ENCODE measurements around the gene PEA15. TPM values are rescaled to one million over a fixed set of nuclear protein-coding genes. Genes with fewer than 3 reads are reported as not detected.

The PEA15 gene
- total RNA-seq, 1 experiment from 2014 or later: 153 TPM

- no peak for DNase-seq
- no peak overlapping the region for H3K4me3 Mint-ChIP-seq (ENCODE audit: low read depth, unreplicated experiment)
- CTCF ChIA-PET: interaction anchor here (2.1 to 3.3 kb wide), 3 partner anchors 27 to 99 kb away, joined by 46 to 92 read pairs (median 54); no protein-coding TSS in a partner anchor
Observed at GRCh38 chr1:160192234-160192633, 12.9 kb upstream of the PEA15 start.

GRCh38 chr1:160193091-160193819 is 11.9 kb upstream of the PEA15 start:
- BruUV-seq (replicated peaks): no TSS peak
- peaks cover 17% of the 10 kb centered on the region for H3K27me3 Mint-ChIP-seq (ENCODE audit: unreplicated experiment)

More at GRCh38 chr1:160192234-160192633, 12.9 kb upstream of the PEA15 start:
- no peaks in the 10 kb centered on the region for H3K36me3 Mint-ChIP-seq (ENCODE audit: insufficient read depth, unreplicated experiment)
- H3K9me3 Mint-ChIP-seq (ENCODE audit: low read depth, unreplicated experiment): no peaks in the 10 kb centered on the region
- no peak for TF ChIP-seq CTCF (IDR thresholded peaks at IDR 0.05; ENCODE audit: unreplicated experiment)
- no peaks in the 10 kb centered on the region for H3K4me1 Mint-ChIP-seq (ENCODE audit: low read depth, unreplicated experiment)
- intact Hi-C loops (cut with micrococcal nuclease; ENCODE audit: unreplicated experiment): loop anchor here (2.0 kb wide), 1 partner anchor 185 kb away; no protein-coding TSS in a partner anchor
- no peak overlapping the region for H3K27ac Mint-ChIP-seq (ENCODE audit: unreplicated experiment)
- BruUV-seq (replicated peaks): no TSS peak
- peaks cover 28% of the 10 kb centered on the region for H3K27me3 Mint-ChIP-seq (ENCODE audit: unreplicated experiment)

GRCh38 chr1:160193832-160194736 is 11.1 kb upstream of the PEA15 start:
- TF ChIP-seq CTCF (IDR thresholded peaks at IDR 0.05; ENCODE audit: unreplicated experiment): no peak
- intact Hi-C loops (cut with micrococcal nuclease; ENCODE audit: unreplicated experiment): loop anchor here (1.0 to 2.0 kb wide), 5 partner anchors 25 to 222 kb away; no protein-coding TSS in a partner anchor
- Mint-ChIP-seq H3K9me3 (ENCODE audit: low read depth, unreplicated experiment) (no peaks in the 10 kb centered on the region), H3K27me3 (ENCODE audit: unreplicated experiment) (peaks cover 9% of the 10 kb centered on the region), H3K27ac (ENCODE audit: unreplicated experiment) (no peak overlapping the region), H3K4me1 (ENCODE audit: low read depth, unreplicated experiment) (no peaks in the 10 kb centered on the region), H3K4me3 (ENCODE audit: low read depth, unreplicated experiment) (no peak overlapping the region), H3K36me3 (ENCODE audit: insufficient read depth, unreplicated experiment) (no peaks in the 10 kb centered on the region)
- no peak for DNase-seq
- BruUV-seq (replicated peaks): no TSS peak
- CTCF ChIA-PET: interaction anchor here (0.5 to 3.3 kb wide), 24 partner anchors 7 to 182 kb away, joined by 3 to 92 read pairs (median 4); partner anchors contain the start of genes DCAF8 and PIGM

More at GRCh38 chr1:160193091-160193819, 11.9 kb upstream of the PEA15 start:
- intact Hi-C loops (cut with micrococcal nuclease; ENCODE audit: unreplicated experiment): loop anchor here (1.0 to 2.0 kb wide), 5 partner anchors 26 to 223 kb away; no protein-coding TSS in a partner anchor
- no peak overlapping the region for H3K27ac Mint-ChIP-seq (ENCODE audit: unreplicated experiment)
- CTCF ChIA-PET: interaction anchor here (0.5 to 3.3 kb wide), 24 partner anchors 8 to 183 kb away, joined by 3 to 92 read pairs (median 4); partner anchors contain the start of genes DCAF8 and PIGM
- H3K36me3 Mint-ChIP-seq (ENCODE audit: insufficient read depth, unreplicated experiment): no peaks in the 10 kb centered on the region
- H3K4me3 Mint-ChIP-seq (ENCODE audit: low read depth, unreplicated experiment): no peak overlapping the region
- DNase-seq: peak; percentile 93
- H3K9me3 Mint-ChIP-seq (ENCODE audit: low read depth, unreplicated experiment): no peaks in the 10 kb centered on the region
- TF ChIP-seq CTCF (IDR thresholded peaks at IDR 0.05; ENCODE audit: unreplicated experiment): peak; percentile 93
- H3K4me1 Mint-ChIP-seq (ENCODE audit: low read depth, unreplicated experiment): no peaks in the 10 kb centered on the region

- CTCF ChIA-PET: no interaction called here
- intact Hi-C loops (cut with micrococcal nuclease; ENCODE audit: unreplicated experiment): no loop called here
- H3K4me3 Mint-ChIP-seq (ENCODE audit: low read depth, unreplicated experiment): no peak overlapping the region
- no peak overlapping the region for H3K27ac Mint-ChIP-seq (ENCODE audit: unreplicated experiment)
- no peaks in the 10 kb centered on the region for H3K4me1 Mint-ChIP-seq (ENCODE audit: low read depth, unreplicated experiment)
- no peaks in the 10 kb centered on the region for H3K9me3 Mint-ChIP-seq (ENCODE audit: low read depth, unreplicated experiment)
- no TSS peak for BruUV-seq (replicated peaks)
- H3K27me3 Mint-ChIP-seq (ENCODE audit: unreplicated experiment): peaks cover 6% of the 10 kb centered on the region
- H3K36me3 Mint-ChIP-seq (ENCODE audit: insufficient read depth, unreplicated experiment): no peaks in the 10 kb centered on the region
- no peak for TF ChIP-seq CTCF (IDR thresholded peaks at IDR 0.05; ENCODE audit: unreplicated experiment)
- no peak for DNase-seq
Observed at GRCh38 chr1:160194737-160195059, 10.5 kb upstream of the PEA15 start.

Data from Calu3 (cell line).